H1 (cell line): ENCODE results near the gene KNCN. TPM values are rescaled to one million over a fixed set of nuclear protein-coding genes. Genes with fewer than 3 reads are reported as not detected.
A peak's percentile ranks its signal among the peaks of the same experiment; 100 is the strongest.

Experiments used
- CTCF ChIA-PET: fragments of 300-600 bp; sonication (Branson Sonifier 250); formaldehyde crosslinking; loops from one replicate; lab custom pipeline; 2021; ENCODE audit not compliant: partially characterized antibody; lab: Charles Lee
- POLR2A ChIA-PET: fragments of 300-600 bp; sonication (Branson Sonifier 250); formaldehyde crosslinking; loops from one replicate; lab custom pipeline; 2021; ENCODE audit warnings: inconsistent platforms; ENCODE audit not compliant: partially characterized antibody; lab: Charles Lee
- DNase-seq, 2 experiments: peaks; one replicate each; pipeline versions ENCODE4 v3.0.0 to v3.0.0-alpha.2; 2010 to 2022; ENCODE audit warnings: low spot score in 2 of 2, low read depth in 1 of 2, mixed read lengths in 1 of 2
- FAIRE-seq: peaks from 2 replicates; lab custom pipeline; 2011; peaks lifted over from hg19 to GRCh38; lab: Jason Lieb, UNC
- H2AFZ ChIP-seq: 2 replicates; pipeline ENCODE4 v1.8.1; 2012; ENCODE audit warnings: low read length, inconsistent platforms
- H2AK5ac ChIP-seq: 2 replicates; pipeline ENCODE4 v1.6.1; 2013; ENCODE audit warnings: low read depth, low read length
- H2BK120ac ChIP-seq: replicated peaks from 2 replicates; pipeline ENCODE3; 2013; ENCODE audit warnings: low read depth, low read length, inconsistent platforms
- H2BK12ac ChIP-seq: 2 replicates; pipeline ENCODE4 v1.6.1; 2013; ENCODE audit warnings: low read depth, low read length
- H2BK15ac ChIP-seq: 2 replicates; pipeline ENCODE4 v1.6.1; 2013; ENCODE audit warnings: low read length
- H2BK20ac ChIP-seq: 2 replicates; pipeline ENCODE4 v1.6.1; 2013; ENCODE audit warnings: low read length
- H2BK5ac ChIP-seq: 2 replicates; pipeline ENCODE4 v1.6.1; 2013; ENCODE audit warnings: low read depth, low read length
- H3K14ac ChIP-seq: 2 replicates; pipeline ENCODE4 v1.6.1; 2013; ENCODE audit warnings: inconsistent platforms; ENCODE audit not compliant: insufficient read length
- H3K18ac ChIP-seq: 2 replicates; pipeline ENCODE4 v1.6.1; 2013; ENCODE audit warnings: low read length; ENCODE audit errors: extremely low read depth
- H3K23ac ChIP-seq: 2 replicates; pipeline ENCODE4 v1.6.1; 2013; ENCODE audit warnings: inconsistent platforms; ENCODE audit not compliant: insufficient read length
- H3K23me2 ChIP-seq: 2 replicates; pipeline ENCODE4 v1.6.1; 2013; ENCODE audit warnings: low read depth, low read length
- H3K27ac ChIP-seq: 2 replicates; pipeline ENCODE4 v1.6.1; 2011; ENCODE audit warnings: low read depth, low read length, inconsistent platforms
- H3K27me3 ChIP-seq, 4 experiments: replicated peaks in 1 of 4; 1 replicate in 1 of 4; 2 replicates in 3 of 4; pipeline versions ENCODE4 v1.6.1 to v1.8.1; 2011 to 2013; ENCODE audit warnings: low read length in 3 of 4, mild to moderate bottlenecking in 3 of 4, inconsistent platforms in 2 of 4, mixed read lengths in 2 of 4, moderate library complexity in 1 of 4; ENCODE audit not compliant: control insufficient read depth in 3 of 4, insufficient read depth in 3 of 4; ENCODE audit errors: extremely low read depth in 1 of 4
- H3K36me3 ChIP-seq, 4 experiments: 2 replicates each; pipeline versions ENCODE4 v1.6.1 to v1.8.1; 2011 to 2013; ENCODE audit warnings: mild to moderate bottlenecking in 4 of 4, low read length in 3 of 4, moderate library complexity in 2 of 4, control low read depth in 1 of 4, inconsistent platforms in 1 of 4; ENCODE audit not compliant: insufficient read depth in 4 of 4, control insufficient read depth in 2 of 4
- H3K4ac ChIP-seq: replicated peaks from 2 replicates; pipeline ENCODE3; 2013; ENCODE audit warnings: low read length, low read depth, mixed read lengths, inconsistent platforms; ENCODE audit not compliant: insufficient read length
- H3K4me1 ChIP-seq, 4 experiments: replicated peaks in 1 of 4; 1 replicate in 1 of 4; 2 replicates in 3 of 4; pipeline versions ENCODE4 v1.6.1 to v1.8.1; 2011 to 2013; ENCODE audit warnings: low read length in 3 of 4, inconsistent platforms in 2 of 4, mixed read lengths in 1 of 4; ENCODE audit not compliant: insufficient read depth in 4 of 4, control insufficient read depth in 3 of 4
- H3K4me2 ChIP-seq, 2 experiments: 2 replicates each; pipeline versions ENCODE4 v1.6.1 to v1.8.1; 2011 to 2013; ENCODE audit warnings: low read depth in 2 of 2, low read length in 2 of 2, control low read depth in 1 of 2, inconsistent platforms in 1 of 2, mild to moderate bottlenecking in 1 of 2; ENCODE audit not compliant: insufficient read depth in 1 of 2
- H3K4me3 ChIP-seq, 4 experiments: fragments of 200-600, 300-600 bp in 1 of 4; sonication (generic), shearing (Covaris generic), sonication (Bioruptor Twin) in 1 of 4; 2 replicates each; pipeline versions ENCODE4 v1.5.1 to v1.8.1; 2011 to 2016; ENCODE audit warnings: low read length in 4 of 4, low read depth in 3 of 4, control low read depth in 2 of 4, inconsistent platforms in 2 of 4, mild to moderate bottlenecking in 2 of 4, mixed read lengths in 1 of 4, moderate library complexity in 1 of 4; ENCODE audit not compliant: insufficient read depth in 2 of 4; ENCODE audit errors: extremely low read depth in 1 of 4
- H3K56ac ChIP-seq: replicated peaks from 2 replicates; pipeline ENCODE3; 2013; ENCODE audit warnings: low read depth, mild to moderate bottlenecking, mixed read lengths, low read length, inconsistent platforms; ENCODE audit not compliant: insufficient read length
- H3K79me1 ChIP-seq: 2 replicates; pipeline ENCODE4 v1.6.1; 2013; ENCODE audit warnings: low read depth, low read length, control low read depth
- H3K79me2 ChIP-seq, 2 experiments: 2 replicates each; pipeline versions ENCODE4 v1.6.1 to v1.8.1; 2012 to 2013; ENCODE audit warnings: low read length in 2 of 2, mild to moderate bottlenecking in 2 of 2, inconsistent platforms in 1 of 2; ENCODE audit not compliant: insufficient read depth in 2 of 2, control insufficient read depth in 1 of 2
- H3K9ac ChIP-seq, 4 experiments: replicated peaks in 1 of 4; 1 replicate in 1 of 4; 2 replicates in 3 of 4; pipeline versions ENCODE4 v1.6.1 to v1.8.1; 2011 to 2013; ENCODE audit warnings: low read depth in 3 of 4, low read length in 3 of 4, control low read depth in 2 of 4, mild to moderate bottlenecking in 2 of 4, moderate library complexity in 2 of 4, inconsistent platforms in 1 of 4; ENCODE audit errors: extremely low read depth in 1 of 4
- H3K9me3 ChIP-seq, 2 experiments: 2 replicates each; pipeline versions ENCODE4 v1.6.1 to v1.8.1; 2012 to 2013; ENCODE audit warnings: mild to moderate bottlenecking in 2 of 2, moderate library complexity in 2 of 2, control low read depth in 1 of 2, inconsistent platforms in 1 of 2, low read depth in 1 of 2, low read length in 1 of 2, mixed read lengths in 1 of 2; ENCODE audit not compliant: insufficient read depth in 2 of 2
- H4K20me1 ChIP-seq, 2 experiments: replicated peaks in 1 of 2; 2 replicates each; pipeline versions ENCODE3 to v1.8.1; 2011 to 2013; ENCODE audit warnings: inconsistent platforms in 2 of 2, low read length in 2 of 2, mild to moderate bottlenecking in 1 of 2; ENCODE audit not compliant: insufficient read depth in 2 of 2, control insufficient read depth in 1 of 2
- H4K5ac ChIP-seq: 2 replicates; pipeline ENCODE4 v1.6.1; 2013; ENCODE audit warnings: low read length, low read depth, mixed read lengths, inconsistent platforms; ENCODE audit not compliant: insufficient read length
- H4K8ac ChIP-seq: 2 replicates; pipeline ENCODE4 v1.8.0; 2013; ENCODE audit warnings: mild to moderate bottlenecking, moderate library complexity, low read length, inconsistent platforms; ENCODE audit not compliant: insufficient read depth; ENCODE audit errors: extremely low read depth
- H4K91ac ChIP-seq: replicated peaks from 2 replicates; pipeline ENCODE3; 2013; ENCODE audit warnings: low read length, mixed read lengths, inconsistent platforms; ENCODE audit not compliant: insufficient read length
- NANOG ChIP-seq: IDR thresholded peaks from 2 replicates; pipeline ENCODE4 v1.6.1; 2011; ENCODE audit warnings: low read length, low read depth, mild to moderate bottlenecking, inconsistent platforms; ENCODE audit not compliant: insufficient read depth, poor library complexity, severe bottlenecking
- RAD21 ChIP-seq, 2 experiments: IDR thresholded peaks in 1 of 2; conservative IDR thresholded peaks in 1 of 2; 2 replicates each; pipeline ENCODE4 v1.6.1; 2011; ENCODE audit warnings: low read depth in 2 of 2, low read length in 2 of 2, improper control_type of control experiment in 1 of 2, inconsistent platforms in 1 of 2, mild to moderate bottlenecking in 1 of 2, moderate library complexity in 1 of 2
- whole genome bisulfite sequencing, 2 experiments: shearing (Covaris generic) in 1 of 2; methylation state at CpG; one replicate each; pipeline versions ENCODE4 v1.1.6 to v1.1.7; 2013 to 2015; ENCODE audit warnings: low lambda C conversion rate in 2 of 2, mixed read lengths in 2 of 2, inconsistent platforms in 1 of 2, low coverage in 1 of 2, missing lambda C conversion rate in 1 of 2; ENCODE audit not compliant: insufficient replicate concordance in 2 of 2, insufficient coverage in 1 of 2, insufficient read length in 1 of 2; ENCODE audit errors: extremely low coverage in 1 of 2, missing lambda C conversion rate in 1 of 2; 5-methylcytosine and 5-hydroxymethylcytosine counted together
- polyA plus RNA-seq, 7 experiments: library from polyadenylated mRNA; depleted of rRNA in 3 of 7; stranded (reverse) in 5 of 7; unstranded in 2 of 7; fragments of >200 nt in 5 of 7; fragments of 200-250 nt in 2 of 7; gene quantifications; 1 replicate in 5 of 7; 2 replicates in 1 of 7; 4 replicates in 1 of 7; pipeline versions ENCODE4 v1.2.1 to v1.2.3, GENCODE V29; 2011 to 2013; ENCODE audit warnings: missing spikeins in 2 of 7, mixed read lengths in 2 of 7
- total RNA-seq: library from RNA; stranded (reverse); fragmentation: NEBNext Ultra II Directional; extraction: Animal tissue kit (Norgen Biotek cat#: 25700); gene quantifications from 2 replicates; pipeline ENCODE4 v1.2.1, GENCODE V29; 2021
- TF ChIP-seq, protein P1 (sequence below), 3 experiments: IDR thresholded peaks; 1 replicate in 2 of 3; 2 replicates in 1 of 3; pipeline versions ENCODE4 v1.5.1 to v1.6.1; 2011; ENCODE audit warnings: low read length in 3 of 3, mild to moderate bottlenecking in 3 of 3, inconsistent platforms in 2 of 3, low read depth in 1 of 3, moderate library complexity in 1 of 3; ENCODE audit not compliant: insufficient read depth in 1 of 3; ENCODE audit errors: control extremely low read depth in 1 of 3

KNCN gene
- total and polyA plus RNA-seq, 2 of the 8 experiments (the other 6 are each of a cell fraction or from before 2014, with no cell fraction given): not detected

DNA sequence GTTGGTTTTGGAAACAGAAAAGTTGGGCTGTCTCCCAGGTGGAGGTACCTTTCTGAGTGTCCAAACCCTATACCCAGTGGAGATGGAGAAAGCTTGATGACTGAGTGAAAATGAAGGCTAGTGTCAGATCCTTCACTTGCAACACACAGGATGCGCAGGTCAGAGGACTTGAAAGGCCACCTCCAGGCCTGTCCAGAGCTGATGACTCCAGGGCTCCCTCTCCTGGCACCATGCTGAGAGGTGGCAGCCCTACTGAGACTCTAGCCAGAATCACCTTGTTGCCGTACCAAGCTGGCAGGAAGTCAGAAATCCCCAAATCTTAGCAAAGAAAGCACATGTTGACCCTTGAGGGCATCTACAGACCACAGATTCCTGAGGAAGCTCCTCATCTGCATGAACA, 16.4 kb downstream of the KNCN start:
- Histone ChIP-seq H2AFZ (no peak overlapping the region), H3K4me3 (no peak overlapping the region), H3K27ac (no peak overlapping the region), H4K5ac (no peak overlapping the region), H2BK20ac (no peak overlapping the region), H3K36me3 (no peaks in the 10 kb centered on the region), H3K4ac (no peak overlapping the region), H3K79me2 (no peaks in the 10 kb centered on the region), H3K18ac (no peak overlapping the region), H4K8ac (no peak overlapping the region), H2BK5ac (no peak overlapping the region), H3K4me2 (no peak overlapping the region)
- no peak for TF ChIP-seq NANOG
- TF ChIP-seq, protein P1, sequence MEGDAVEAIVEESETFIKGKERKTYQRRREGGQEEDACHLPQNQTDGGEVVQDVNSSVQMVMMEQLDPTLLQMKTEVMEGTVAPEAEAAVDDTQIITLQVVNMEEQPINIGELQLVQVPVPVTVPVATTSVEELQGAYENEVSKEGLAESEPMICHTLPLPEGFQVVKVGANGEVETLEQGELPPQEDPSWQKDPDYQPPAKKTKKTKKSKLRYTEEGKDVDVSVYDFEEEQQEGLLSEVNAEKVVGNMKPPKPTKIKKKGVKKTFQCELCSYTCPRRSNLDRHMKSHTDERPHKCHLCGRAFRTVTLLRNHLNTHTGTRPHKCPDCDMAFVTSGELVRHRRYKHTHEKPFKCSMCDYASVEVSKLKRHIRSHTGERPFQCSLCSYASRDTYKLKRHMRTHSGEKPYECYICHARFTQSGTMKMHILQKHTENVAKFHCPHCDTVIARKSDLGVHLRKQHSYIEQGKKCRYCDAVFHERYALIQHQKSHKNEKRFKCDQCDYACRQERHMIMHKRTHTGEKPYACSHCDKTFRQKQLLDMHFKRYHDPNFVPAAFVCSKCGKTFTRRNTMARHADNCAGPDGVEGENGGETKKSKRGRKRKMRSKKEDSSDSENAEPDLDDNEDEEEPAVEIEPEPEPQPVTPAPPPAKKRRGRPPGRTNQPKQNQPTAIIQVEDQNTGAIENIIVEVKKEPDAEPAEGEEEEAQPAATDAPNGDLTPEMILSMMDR (IDR thresholded peaks at IDR 0.05; ENCODE audit: control extremely low read depth in 1 of 3, insufficient read depth in 1 of 3, low read depth in 1 of 3, low read length in 3 of 3): peak in 1 of 3 experiments; percentile 37; a peak in 1 of 4 replicates
- peak; percentile 13 to 15; a peak in 2 of 4 replicates for TF ChIP-seq RAD21 (IDR thresholded peaks at IDR 0.05 in 1 of 2, conservative IDR thresholded peaks at IDR 0.05 in 1 of 2; ENCODE audit: low read depth in 2 of 2, low read length in 2 of 2)
- TF ChIP-seq, all 59 proteins: peak for 2
- Histone ChIP-seq H2BK12ac (no peak overlapping the region), H3K9ac (no peak overlapping the region), H3K79me1 (no peaks in the 10 kb centered on the region), H3K23me2 (peaks cover 7% of the 10 kb centered on the region; the same call in 1 of the 2 replicates), H3K56ac (no peak overlapping the region), H3K9me3 (no peaks in the 10 kb centered on the region), H2BK15ac (no peak overlapping the region), H3K27me3 (peaks cover 23 to 65% (median 51%) of the 10 kb centered on the region in 4 experiments), H3K14ac (no peak overlapping the region), H2BK120ac (no peak overlapping the region), H2AK5ac (no peak overlapping the region), H3K23ac (no peak overlapping the region), H3K4me1 (peaks cover 0 to 2% (median 0%) of the 10 kb centered on the region in 4 experiments; a peak in 3 of 7 replicates), H4K91ac (no peak overlapping the region), H4K20me1 (peaks cover 1% of the 10 kb centered on the region in 2 experiments)
- POLR2A ChIA-PET: interaction anchor here (1.0 kb wide), 2 partner anchors 9 to 11 kb away, joined by 3 to 4 read pairs; no protein-coding TSS in a partner anchor
- FAIRE-seq (no peak), DNase-seq (no peak)
- 93% methylated on average over 2 of the region's 2 CpGs; no CpG with 5 or more reads in 1 of the 2 experiments for WGBS, 2 experiments
- CTCF ChIA-PET: interaction anchor here (1.1 to 25.0 kb wide), 16 partner anchors 8 to 102 kb away, joined by 3 to 1068 read pairs (median 6); partner anchors contain the start of genes DMBX1, KNCN and MKNK1
